ENCODE results near the gene IFI6.

Gene IFI6

GRCh38 chr1:27649306-27649635, 22.7 kb downstream of the IFI6 start:
- H3K14ac ChIP-seq (ENCODE audit: low read length) = no peak overlapping the region
- H3K27ac ChIP-seq (replicated peaks; ENCODE audit: low read length) = no peak overlapping the region
- H4K91ac ChIP-seq (ENCODE audit: low read depth, low read length, poor library complexity) = no peak overlapping the region
- H3K4me2 ChIP-seq (ENCODE audit: insufficient read depth, low read length, poor library complexity, severe bottlenecking) = no peak overlapping the region
- no peak overlapping the region for H3K18ac ChIP-seq (ENCODE audit: low read length)
- DNase-seq (ENCODE audit: low spot score) = no peak
- no peak overlapping the region for H2BK5ac ChIP-seq (ENCODE audit: low read length)
- H3K4ac ChIP-seq (ENCODE audit: low read length) = no peak overlapping the region
- H2BK120ac ChIP-seq (ENCODE audit: low read depth, low read length) = no peak overlapping the region
- peaks cover 0 to 4% (median 0%) of the 10 kb centered on the region in 3 experiments for H3K27me3 ChIP-seq (ENCODE audit: control insufficient read depth in 3 of 3, insufficient read depth in 3 of 3, low read depth in 1 of 3, low read length in 3 of 3)
- H3K9me3 ChIP-seq (replicated peaks in 1 of 2; ENCODE audit: control insufficient read depth in 2 of 2, insufficient read depth in 1 of 2, low read depth in 1 of 2, low read length in 2 of 2) = no peaks in the 10 kb centered on the region
- H3K79me1 ChIP-seq (ENCODE audit: low read depth, low read length) = no peaks in the 10 kb centered on the region
- H3K23ac ChIP-seq (ENCODE audit: low read depth, low read length, poor library complexity) = no peak overlapping the region
- no CpG with 5 or more reads among the region's 11 CpGs for WGBS, 2 donors (ENCODE audit: extremely low coverage in 2 of 2, insufficient read length in 2 of 2, insufficient replicate concordance in 1 of 2)
- no peaks in the 10 kb centered on the region for H3K36me3 ChIP-seq (replicated peaks in 1 of 2; ENCODE audit: control insufficient read depth in 2 of 2, insufficient read depth in 2 of 2, low read length in 2 of 2)
- no peak overlapping the region for H2AK5ac ChIP-seq (ENCODE audit: low read depth, low read length)
- H2AFZ ChIP-seq (ENCODE audit: low read length) = no peak overlapping the region
- no peak overlapping the region for H3K9ac ChIP-seq (ENCODE audit: low read depth, low read length, poor library complexity)
- H4K8ac ChIP-seq (ENCODE audit: low read depth, low read length) = no peak overlapping the region
- H3K4me3 ChIP-seq (ENCODE audit: low read length in 2 of 2) = no peak overlapping the region
- no peak overlapping the region for H2BK15ac ChIP-seq (ENCODE audit: low read length)
- H3K4me1 ChIP-seq (ENCODE audit: control insufficient read depth in 2 of 2, insufficient read depth in 1 of 2, low read depth in 1 of 2, low read length in 2 of 2) = peaks cover 7 to 12% of the 10 kb centered on the region in 2 donors
- H2BK12ac ChIP-seq (ENCODE audit: low read length) = no peak overlapping the region

DNA sequence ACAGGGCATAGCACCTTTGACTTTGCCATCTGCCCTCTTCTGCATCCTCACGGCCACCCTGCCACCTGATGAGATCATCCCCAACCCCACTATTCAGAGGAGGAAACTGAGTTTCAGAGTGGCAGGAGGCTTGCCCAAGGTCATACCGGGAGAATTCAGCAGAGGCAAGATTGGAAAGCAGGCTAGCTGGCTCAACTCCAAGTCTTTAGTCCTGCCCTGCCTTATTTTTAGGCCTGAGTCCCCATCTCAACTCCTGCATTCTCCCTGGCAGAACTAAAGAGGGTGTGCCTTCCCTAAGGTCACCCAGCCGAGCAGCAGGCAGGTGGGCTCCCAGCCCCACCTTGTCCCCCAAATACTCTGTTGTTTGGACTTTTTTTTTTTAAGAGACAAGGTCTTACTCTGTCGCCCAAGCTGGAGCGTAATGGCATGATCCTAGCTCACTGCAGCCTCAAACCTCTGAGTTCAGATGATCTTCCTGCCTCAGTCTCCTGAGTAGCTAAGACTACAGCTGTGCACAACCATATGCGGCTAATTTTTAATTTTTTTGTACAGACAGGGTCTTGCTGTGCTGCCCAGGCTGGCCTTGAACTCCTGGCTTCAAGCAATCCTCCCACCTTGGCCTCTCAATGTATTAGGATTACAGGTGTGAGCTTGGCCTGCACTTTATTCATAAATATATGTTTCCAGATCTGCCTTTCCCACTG, 23.2 kb downstream of the IFI6 start:
- Histone ChIP-seq H2BK12ac (ENCODE audit: low read length) (peak overlapping the region; percentile 30), H3K14ac (ENCODE audit: low read length) (no peak overlapping the region), H4K91ac (ENCODE audit: low read depth, low read length, poor library complexity) (no peak overlapping the region), H3K27me3 (ENCODE audit: control insufficient read depth in 3 of 3, insufficient read depth in 3 of 3, low read depth in 1 of 3, low read length in 3 of 3) (peaks cover 0 to 4% (median 0%) of the 10 kb centered on the region in 3 experiments), H2BK5ac (ENCODE audit: low read length) (no peak overlapping the region), H2BK15ac (ENCODE audit: low read length) (no peak overlapping the region), H3K23ac (ENCODE audit: low read depth, low read length, poor library complexity) (no peak overlapping the region), H3K4me3 (ENCODE audit: low read length in 2 of 2) (no peak overlapping the region), H3K36me3 (replicated peaks in 1 of 2; ENCODE audit: control insufficient read depth in 2 of 2, insufficient read depth in 2 of 2, low read length in 2 of 2) (no peaks in the 10 kb centered on the region), H3K4me2 (ENCODE audit: insufficient read depth, low read length, poor library complexity, severe bottlenecking) (no peak overlapping the region), H3K4me1 (ENCODE audit: control insufficient read depth in 2 of 2, insufficient read depth in 1 of 2, low read depth in 1 of 2, low read length in 2 of 2) (peaks cover 7 to 12% of the 10 kb centered on the region in 2 donors), H2AK5ac (ENCODE audit: low read depth, low read length) (peak overlapping the region; percentile 51), H3K9me3 (replicated peaks in 1 of 2; ENCODE audit: control insufficient read depth in 2 of 2, insufficient read depth in 1 of 2, low read depth in 1 of 2, low read length in 2 of 2) (no peaks in the 10 kb centered on the region), H3K18ac (ENCODE audit: low read length) (peak overlapping the region; percentile 11), H3K9ac (ENCODE audit: low read depth, low read length, poor library complexity) (no peak overlapping the region), H3K27ac (replicated peaks; ENCODE audit: low read length) (no peak overlapping the region), H2AFZ (ENCODE audit: low read length) (no peak overlapping the region), H2BK120ac (ENCODE audit: low read depth, low read length) (peak overlapping the region; percentile 29), H3K4ac (ENCODE audit: low read length) (no peak overlapping the region), H3K79me1 (ENCODE audit: low read depth, low read length) (no peaks in the 10 kb centered on the region), H4K8ac (ENCODE audit: low read depth, low read length) (no peak overlapping the region)
- WGBS, 2 donors (ENCODE audit: extremely low coverage in 2 of 2, insufficient read length in 2 of 2, insufficient replicate concordance in 1 of 2) = no CpG with 5 or more reads among the region's 6 CpGs
- DNase-seq (ENCODE audit: low spot score) = no peak

GRCh38 chr1:27647328-27647727, 24.7 kb downstream of the IFI6 start:
- Histone ChIP-seq H3K4me2 (ENCODE audit: insufficient read depth, low read length, poor library complexity, severe bottlenecking) (no peak overlapping the region), H3K18ac (ENCODE audit: low read length) (no peak overlapping the region), H3K4me3 (ENCODE audit: low read length in 2 of 2) (no peak overlapping the region), H3K9me3 (replicated peaks in 1 of 2; ENCODE audit: control insufficient read depth in 2 of 2, insufficient read depth in 1 of 2, low read depth in 1 of 2, low read length in 2 of 2) (no peaks in the 10 kb centered on the region), H2AK5ac (ENCODE audit: low read depth, low read length) (no peak overlapping the region), H2BK120ac (ENCODE audit: low read depth, low read length) (no peak overlapping the region), H3K23ac (ENCODE audit: low read depth, low read length, poor library complexity) (no peak overlapping the region), H3K4ac (ENCODE audit: low read length) (no peak overlapping the region), H2BK15ac (ENCODE audit: low read length) (no peak overlapping the region), H4K8ac (ENCODE audit: low read depth, low read length) (no peak overlapping the region), H3K14ac (ENCODE audit: low read length) (no peak overlapping the region), H3K79me1 (ENCODE audit: low read depth, low read length) (no peaks in the 10 kb centered on the region), H3K4me1 (ENCODE audit: control insufficient read depth in 2 of 2, insufficient read depth in 1 of 2, low read depth in 1 of 2, low read length in 2 of 2) (peaks cover 7 to 12% of the 10 kb centered on the region in 2 donors), H3K27ac (replicated peaks; ENCODE audit: low read length) (no peak overlapping the region), H2BK5ac (ENCODE audit: low read length) (no peak overlapping the region), H3K27me3 (ENCODE audit: control insufficient read depth in 3 of 3, insufficient read depth in 3 of 3, low read depth in 1 of 3, low read length in 3 of 3) (peaks cover 0 to 4% (median 0%) of the 10 kb centered on the region in 3 experiments), H4K91ac (ENCODE audit: low read depth, low read length, poor library complexity) (no peak overlapping the region), H3K36me3 (replicated peaks in 1 of 2; ENCODE audit: control insufficient read depth in 2 of 2, insufficient read depth in 2 of 2, low read length in 2 of 2) (no peaks in the 10 kb centered on the region), H3K9ac (ENCODE audit: low read depth, low read length, poor library complexity) (no peak overlapping the region), H2BK12ac (ENCODE audit: low read length) (no peak overlapping the region), H2AFZ (ENCODE audit: low read length) (no peak overlapping the region)
- whole genome bisulfite sequencing, 2 donors (ENCODE audit: extremely low coverage in 2 of 2, insufficient read length in 2 of 2, insufficient replicate concordance in 1 of 2) = no CpG with 5 or more reads among the region's 5 CpGs
- DNase-seq (ENCODE audit: low spot score) = no peak

- H3K4me3 ChIP-seq (ENCODE audit: low read length in 2 of 2) = no peak overlapping the region
- H3K23ac ChIP-seq (ENCODE audit: low read depth, low read length, poor library complexity) = no peak overlapping the region
- H3K4me1 ChIP-seq (ENCODE audit: control insufficient read depth in 2 of 2, insufficient read depth in 1 of 2, low read depth in 1 of 2, low read length in 2 of 2) = peaks cover 7 to 12% of the 10 kb centered on the region in 2 donors
- H4K8ac ChIP-seq (ENCODE audit: low read depth, low read length) = no peak overlapping the region
- no peak overlapping the region for H2AK5ac ChIP-seq (ENCODE audit: low read depth, low read length)
- no peak for DNase-seq (ENCODE audit: low spot score)
- H2BK12ac ChIP-seq (ENCODE audit: low read length) = no peak overlapping the region
- H3K4ac ChIP-seq (ENCODE audit: low read length) = no peak overlapping the region
- no peaks in the 10 kb centered on the region for H3K36me3 ChIP-seq (replicated peaks in 1 of 2; ENCODE audit: control insufficient read depth in 2 of 2, insufficient read depth in 2 of 2, low read length in 2 of 2)
- H2AFZ ChIP-seq (ENCODE audit: low read length) = no peak overlapping the region
- peak overlapping the region; percentile 59 for H3K14ac ChIP-seq (ENCODE audit: low read length)
- peak overlapping the region; percentile 32 for H2BK15ac ChIP-seq (ENCODE audit: low read length)
- no CpG with 5 or more reads among the region's 8 CpGs for WGBS, 2 donors (ENCODE audit: extremely low coverage in 2 of 2, insufficient read length in 2 of 2, insufficient replicate concordance in 1 of 2)
- peaks cover 0 to 4% (median 0%) of the 10 kb centered on the region in 3 experiments for H3K27me3 ChIP-seq (ENCODE audit: control insufficient read depth in 3 of 3, insufficient read depth in 3 of 3, low read depth in 1 of 3, low read length in 3 of 3)
- H3K18ac ChIP-seq (ENCODE audit: low read length) = peak overlapping the region; percentile 35
- no peak overlapping the region for H2BK120ac ChIP-seq (ENCODE audit: low read depth, low read length)
- H3K27ac ChIP-seq (replicated peaks; ENCODE audit: low read length) = no peak overlapping the region
- no peak overlapping the region for H4K91ac ChIP-seq (ENCODE audit: low read depth, low read length, poor library complexity)
- no peaks in the 10 kb centered on the region for H3K9me3 ChIP-seq (replicated peaks in 1 of 2; ENCODE audit: control insufficient read depth in 2 of 2, insufficient read depth in 1 of 2, low read depth in 1 of 2, low read length in 2 of 2)
- no peak overlapping the region for H3K4me2 ChIP-seq (ENCODE audit: insufficient read depth, low read length, poor library complexity, severe bottlenecking)
- no peak overlapping the region for H2BK5ac ChIP-seq (ENCODE audit: low read length)
- H3K79me1 ChIP-seq (ENCODE audit: low read depth, low read length) = no peaks in the 10 kb centered on the region
- H3K9ac ChIP-seq (ENCODE audit: low read depth, low read length, poor library complexity) = peak overlapping the region; percentile 7
These were observed 25.3 kb downstream of the IFI6 start for GRCh38 chr1:27646676-27647075.

Data from neuronal stem cell (in vitro differentiated cells).